LNCAP (cell line): Measurements from ENCODE around the gene JADE3.

Experiments
- CTCF ChIP-seq: fragments of 450-650 bp; IDR thresholded peaks from 2 replicates; pipeline ENCODE4 v1.5.1; 2017; ENCODE audit warnings: mild to moderate bottlenecking

JADE3 gene

GRCh38 chrX:46884799-46885198 is 27.4 kb upstream of the JADE3 start:
- TF ChIP-seq CTCF: no peak

GRCh38 chrX:46898207-46898606 is 14.0 kb upstream of the JADE3 start:
- TF ChIP-seq CTCF: no peak

- peak; percentile 56 for TF ChIP-seq CTCF
These were observed 8.6 kb upstream of the JADE3 start for GRCh38 chrX:46903458-46904242.

- no peak for TF ChIP-seq CTCF
These were observed 7.6 kb upstream of the JADE3 start for GRCh38 chrX:46904626-46905025.

- TF ChIP-seq CTCF: no peak
These were observed 1.8 kb upstream of the JADE3 start for GRCh38 chrX:46910415-46910814.

- peak; percentile 54 for TF ChIP-seq CTCF
These were observed 626 bp downstream of the JADE3 start for GRCh38 chrX:46912603-46913491.

- TF ChIP-seq CTCF: no peak
These were observed 1.4 kb downstream of the JADE3 start for GRCh38 chrX:46913667-46914066.
